ENCODE data around the gene AGAP6.
"Not testable (repeated sequence)": the region's sequence is repeated elsewhere in the genome, so short reads cannot be mapped to it uniquely, and the experiment has no call there.

Gene AGAP6

DNA sequence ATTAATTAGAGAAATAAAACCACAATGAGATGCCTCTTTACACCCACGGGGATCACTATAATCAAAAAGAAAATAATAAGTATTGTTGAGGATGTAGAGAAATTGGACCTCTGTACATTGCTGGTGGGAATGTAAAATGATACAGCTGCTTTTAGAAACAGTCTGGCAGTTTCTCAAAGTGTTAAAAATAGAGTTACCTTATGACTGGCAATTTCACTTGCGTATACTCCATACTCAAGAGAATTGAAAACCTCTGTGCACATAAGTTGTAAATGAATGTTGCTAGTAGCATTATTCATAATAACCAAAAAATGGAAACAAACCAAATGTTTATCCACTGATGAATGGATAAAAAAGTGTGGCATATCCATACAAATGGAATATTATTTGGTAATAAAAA lies 40.1 kb upstream of the AGAP6 start:
- not testable (repeated sequence) for H4K8ac ChIP-seq (ENCODE audit: low read depth, low read length); DNase-seq (ENCODE audit: low spot score); H2BK12ac ChIP-seq (ENCODE audit: low read length); H3K14ac ChIP-seq (ENCODE audit: low read length); H2BK15ac ChIP-seq (ENCODE audit: low read length); H3K79me1 ChIP-seq (ENCODE audit: low read depth, low read length); H3K4me2 ChIP-seq (ENCODE audit: insufficient read depth, low read length, poor library complexity, severe bottlenecking); H3K23ac ChIP-seq (ENCODE audit: low read depth, low read length, poor library complexity); H3K18ac ChIP-seq (ENCODE audit: low read length); H3K4ac ChIP-seq (ENCODE audit: low read length); H3K4me3 ChIP-seq (ENCODE audit: low read length in 2 of 2); H2BK5ac ChIP-seq (ENCODE audit: low read length); H2AK5ac ChIP-seq (ENCODE audit: low read depth, low read length); H3K27ac ChIP-seq (replicated peaks; ENCODE audit: low read length); H4K91ac ChIP-seq (ENCODE audit: low read depth, low read length, poor library complexity); H2BK120ac ChIP-seq (ENCODE audit: low read depth, low read length); H3K27me3 ChIP-seq (ENCODE audit: control insufficient read depth in 3 of 3, insufficient read depth in 3 of 3, low read depth in 1 of 3, low read length in 3 of 3); H3K9me3 ChIP-seq (replicated peaks in 1 of 2; ENCODE audit: control insufficient read depth in 2 of 2, insufficient read depth in 1 of 2, low read depth in 1 of 2, low read length in 2 of 2); H2AFZ ChIP-seq (ENCODE audit: low read length); H3K9ac ChIP-seq (ENCODE audit: low read depth, low read length, poor library complexity); H3K4me1 ChIP-seq (ENCODE audit: control insufficient read depth in 2 of 2, insufficient read depth in 1 of 2, low read depth in 1 of 2, low read length in 2 of 2)
- WGBS, 2 donors (ENCODE audit: extremely low coverage in 2 of 2, insufficient read length in 2 of 2, insufficient replicate concordance in 1 of 2), result no CpG with 5 or more reads among the region's 2 CpGs
- H3K36me3 ChIP-seq (replicated peaks in 1 of 2; ENCODE audit: control insufficient read depth in 2 of 2, insufficient read depth in 2 of 2, low read length in 2 of 2), result peaks cover 0 to 21% of the 10 kb centered on the region in 2 donors

DNA sequence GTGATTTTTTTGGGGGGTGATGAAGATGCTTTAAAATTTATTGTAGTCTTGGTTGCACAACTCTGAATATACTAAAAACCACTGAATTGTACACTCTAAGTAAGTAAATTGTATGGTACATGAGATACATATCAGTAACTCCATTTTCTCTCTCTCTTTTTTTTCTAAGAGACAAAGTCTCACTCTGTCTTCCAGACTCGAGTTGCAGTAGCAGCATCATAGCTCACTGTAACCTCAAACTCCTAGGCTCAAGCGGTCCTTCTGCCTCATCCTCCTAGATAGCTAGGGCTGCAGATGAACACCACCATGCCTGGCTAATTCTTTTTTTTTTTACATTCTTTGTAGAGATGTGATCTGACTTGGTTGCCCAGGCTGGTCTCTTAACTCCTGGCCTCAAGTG lies 39.5 kb upstream of the AGAP6 start:
- not testable (repeated sequence) for DNase-seq (ENCODE audit: low spot score); H2BK120ac ChIP-seq (ENCODE audit: low read depth, low read length); H3K4ac ChIP-seq (ENCODE audit: low read length); H3K14ac ChIP-seq (ENCODE audit: low read length); H2AK5ac ChIP-seq (ENCODE audit: low read depth, low read length); H4K8ac ChIP-seq (ENCODE audit: low read depth, low read length); H3K27ac ChIP-seq (replicated peaks; ENCODE audit: low read length); H3K4me2 ChIP-seq (ENCODE audit: insufficient read depth, low read length, poor library complexity, severe bottlenecking); H3K4me3 ChIP-seq (ENCODE audit: low read length in 2 of 2); H2BK15ac ChIP-seq (ENCODE audit: low read length); H2BK12ac ChIP-seq (ENCODE audit: low read length); H3K18ac ChIP-seq (ENCODE audit: low read length); H2AFZ ChIP-seq (ENCODE audit: low read length); H3K9ac ChIP-seq (ENCODE audit: low read depth, low read length, poor library complexity); H3K23ac ChIP-seq (ENCODE audit: low read depth, low read length, poor library complexity); H4K91ac ChIP-seq (ENCODE audit: low read depth, low read length, poor library complexity); H3K4me1 ChIP-seq (ENCODE audit: control insufficient read depth in 2 of 2, insufficient read depth in 1 of 2, low read depth in 1 of 2, low read length in 2 of 2); H3K9me3 ChIP-seq (replicated peaks in 1 of 2; ENCODE audit: control insufficient read depth in 2 of 2, insufficient read depth in 1 of 2, low read depth in 1 of 2, low read length in 2 of 2); H3K79me1 ChIP-seq (ENCODE audit: low read depth, low read length); H3K27me3 ChIP-seq (ENCODE audit: control insufficient read depth in 3 of 3, insufficient read depth in 3 of 3, low read depth in 1 of 3, low read length in 3 of 3); H2BK5ac ChIP-seq (ENCODE audit: low read length)
- peaks cover 0 to 19% of the 10 kb centered on the region in 2 donors for H3K36me3 ChIP-seq (replicated peaks in 1 of 2; ENCODE audit: control insufficient read depth in 2 of 2, insufficient read depth in 2 of 2, low read length in 2 of 2)
- WGBS, 2 donors (ENCODE audit: extremely low coverage in 2 of 2, insufficient read length in 2 of 2, insufficient replicate concordance in 1 of 2), result no CpG with 5 or more reads among the region's 2 CpGs

GRCh38 chr10:49952006-49952405 lies 36.2 kb upstream of the AGAP6 start:
- H3K4ac ChIP-seq (ENCODE audit: low read length); H2BK15ac ChIP-seq (ENCODE audit: low read length); H3K27me3 ChIP-seq (ENCODE audit: control insufficient read depth in 3 of 3, insufficient read depth in 3 of 3, low read depth in 1 of 3, low read length in 3 of 3); H2BK5ac ChIP-seq (ENCODE audit: low read length); H3K4me2 ChIP-seq (ENCODE audit: insufficient read depth, low read length, poor library complexity, severe bottlenecking); H2AK5ac ChIP-seq (ENCODE audit: low read depth, low read length); H3K4me3 ChIP-seq (ENCODE audit: low read length in 2 of 2); H4K91ac ChIP-seq (ENCODE audit: low read depth, low read length, poor library complexity); H4K8ac ChIP-seq (ENCODE audit: low read depth, low read length); H3K18ac ChIP-seq (ENCODE audit: low read length); H3K9me3 ChIP-seq (replicated peaks in 1 of 2; ENCODE audit: control insufficient read depth in 2 of 2, insufficient read depth in 1 of 2, low read depth in 1 of 2, low read length in 2 of 2); H3K27ac ChIP-seq (replicated peaks; ENCODE audit: low read length); H3K14ac ChIP-seq (ENCODE audit: low read length); H3K4me1 ChIP-seq (ENCODE audit: control insufficient read depth in 2 of 2, insufficient read depth in 1 of 2, low read depth in 1 of 2, low read length in 2 of 2); H2BK120ac ChIP-seq (ENCODE audit: low read depth, low read length); H2BK12ac ChIP-seq (ENCODE audit: low read length); H3K79me1 ChIP-seq (ENCODE audit: low read depth, low read length); DNase-seq (ENCODE audit: low spot score); H3K23ac ChIP-seq (ENCODE audit: low read depth, low read length, poor library complexity); H3K9ac ChIP-seq (ENCODE audit: low read depth, low read length, poor library complexity); H2AFZ ChIP-seq (ENCODE audit: low read length): not testable (repeated sequence)
- H3K36me3 ChIP-seq (replicated peaks in 1 of 2; ENCODE audit: control insufficient read depth in 2 of 2, insufficient read depth in 2 of 2, low read length in 2 of 2), result peaks cover 0 to 29% of the 10 kb centered on the region in 2 donors
- no CpG with 5 or more reads among the region's 3 CpGs for WGBS, 2 donors (ENCODE audit: extremely low coverage in 2 of 2, insufficient read length in 2 of 2, insufficient replicate concordance in 1 of 2)

DNA sequence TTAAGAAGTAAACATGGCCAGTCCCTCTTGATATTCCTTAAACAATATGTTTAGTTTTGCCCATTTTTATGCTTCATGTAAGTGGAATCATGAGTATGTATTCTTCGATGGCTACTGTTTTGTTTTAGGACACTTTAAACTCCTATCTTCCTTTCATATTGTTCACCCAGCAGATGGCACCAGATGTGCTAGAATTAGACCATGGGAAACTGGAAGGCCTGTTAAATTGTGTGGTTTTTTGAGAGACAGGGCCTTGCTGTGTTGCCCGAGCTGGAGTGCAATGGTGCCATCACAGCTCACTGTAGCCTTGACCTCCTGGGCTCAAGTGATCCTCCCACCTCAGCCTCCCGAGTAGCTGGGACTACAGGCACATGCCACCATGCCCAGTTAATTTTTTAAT lies 35.1 kb upstream of the AGAP6 start:
- H3K4me2 ChIP-seq (ENCODE audit: insufficient read depth, low read length, poor library complexity, severe bottlenecking); H3K79me1 ChIP-seq (ENCODE audit: low read depth, low read length); H4K8ac ChIP-seq (ENCODE audit: low read depth, low read length); H3K9me3 ChIP-seq (replicated peaks in 1 of 2; ENCODE audit: control insufficient read depth in 2 of 2, insufficient read depth in 1 of 2, low read depth in 1 of 2, low read length in 2 of 2); H3K4me3 ChIP-seq (ENCODE audit: low read length in 2 of 2); H2AFZ ChIP-seq (ENCODE audit: low read length); DNase-seq (ENCODE audit: low spot score); H3K9ac ChIP-seq (ENCODE audit: low read depth, low read length, poor library complexity); H2BK5ac ChIP-seq (ENCODE audit: low read length); H3K27ac ChIP-seq (replicated peaks; ENCODE audit: low read length); H3K4ac ChIP-seq (ENCODE audit: low read length); H2BK15ac ChIP-seq (ENCODE audit: low read length); H3K18ac ChIP-seq (ENCODE audit: low read length); H2AK5ac ChIP-seq (ENCODE audit: low read depth, low read length); H3K23ac ChIP-seq (ENCODE audit: low read depth, low read length, poor library complexity); H2BK120ac ChIP-seq (ENCODE audit: low read depth, low read length); H3K14ac ChIP-seq (ENCODE audit: low read length); H3K4me1 ChIP-seq (ENCODE audit: control insufficient read depth in 2 of 2, insufficient read depth in 1 of 2, low read depth in 1 of 2, low read length in 2 of 2); H4K91ac ChIP-seq (ENCODE audit: low read depth, low read length, poor library complexity); H2BK12ac ChIP-seq (ENCODE audit: low read length); H3K27me3 ChIP-seq (ENCODE audit: control insufficient read depth in 3 of 3, insufficient read depth in 3 of 3, low read depth in 1 of 3, low read length in 3 of 3): not testable (repeated sequence)
- H3K36me3 ChIP-seq (replicated peaks in 1 of 2; ENCODE audit: control insufficient read depth in 2 of 2, insufficient read depth in 2 of 2, low read length in 2 of 2), result peaks cover 0 to 32% of the 10 kb centered on the region in 2 donors
- WGBS, 2 donors (ENCODE audit: extremely low coverage in 2 of 2, insufficient read length in 2 of 2, insufficient replicate concordance in 1 of 2), result no CpG with 5 or more reads among the region's 3 CpGs

All from neuronal stem cell (in vitro differentiated cells).